Activated CD4-positive, alpha-beta T cell treated with anti-CD3 and anti-CD28 coated beads, Interleukin-2, Interleukin-4, amounts not matched to agents 100 ng/mL and 50 ng/mL, durations not matched to agents 16 hours and 8 hours (primary cell): ENCODE results near the gene PGAM2.
"Not testable (repeated sequence)": the region's sequence is repeated elsewhere in the genome, so short reads cannot be mapped to it uniquely, and the experiment has no call there.

ENCODE experiments used
- DNase-seq: peaks from one replicate; pipeline ENCODE4 v3.0.0-alpha.2; 2020; ENCODE audit warnings: low spot score

Gene PGAM2

GRCh38 chr7:44050121-44050914 lies 15.0 kb downstream of the PGAM2 start:
- DNase-seq, result no peak

GRCh38 chr7:44048031-44048795 lies 17.2 kb downstream of the PGAM2 start:
- DNase-seq, result no peak

GRCh38 chr7:44046321-44047061 lies 18.9 kb downstream of the PGAM2 start:
- DNase-seq, result peak; percentile 59

- DNase-seq, result no peak
These were observed 19.9 kb downstream of the PGAM2 start for GRCh38 chr7:44045226-44046014.

GRCh38 chr7:44044315-44045225 lies 20.8 kb downstream of the PGAM2 start, which contains the start of gene DBNL:
Gene DBNL (plus strand): TSS chr7:44044702. CDS start chr7:44044738, 36 bp downstream.
- peak; percentile 94 for DNase-seq

GRCh38 chr7:44043902-44044301 lies 21.5 kb downstream of the PGAM2 start:
- no peak for DNase-seq

- no peak for DNase-seq
These were observed 23.1 kb downstream of the PGAM2 start for GRCh38 chr7:44042221-44042620.

- DNase-seq, result peak; percentile 59
These were observed 24.9 kb downstream of the PGAM2 start for GRCh38 chr7:44040493-44040891.

GRCh38 chr7:44039800-44040492 lies 25.4 kb downstream of the PGAM2 start:
- DNase-seq, result not testable (repeated sequence)

GRCh38 chr7:44038961-44039558 lies 26.3 kb downstream of the PGAM2 start:
- peak; percentile 86 for DNase-seq

- DNase-seq, result not testable (repeated sequence)
These were observed 26.8 kb downstream of the PGAM2 start for GRCh38 chr7:44038553-44038952.

GRCh38 chr7:44037951-44038350 lies 27.4 kb downstream of the PGAM2 start:
- DNase-seq, result not testable (repeated sequence)

- DNase-seq, result peak; percentile 39
These were observed 29.0 kb downstream of the PGAM2 start for GRCh38 chr7:44036364-44036763.

- not testable (repeated sequence) for DNase-seq
These were observed 31.2 kb downstream of the PGAM2 start for GRCh38 chr7:44033971-44034844.

- not testable (repeated sequence) for DNase-seq
These were observed 33.3 kb downstream of the PGAM2 start for GRCh38 chr7:44032031-44032430.

GRCh38 chr7:44031319-44031718 lies 34.0 kb downstream of the PGAM2 start:
- DNase-seq, result not testable (repeated sequence)

- DNase-seq, result not testable (repeated sequence)
These were observed 35.3 kb downstream of the PGAM2 start for GRCh38 chr7:44030029-44030428.

- not testable (repeated sequence) for DNase-seq
These were observed 35.9 kb downstream of the PGAM2 start for GRCh38 chr7:44029433-44029832.
